ENCODE data around the gene GRIN3B. TPM values are rescaled to one million over a fixed set of nuclear protein-coding genes. Genes with fewer than 3 reads are reported as not detected.

Gene GRIN3B
- total RNA-seq, 1 experiment from 2014 or later, result 0.11 TPM

GRCh38 chr19:1028062-1028926 lies 28.1 kb downstream of the GRIN3B start:
- peak; percentile 64 to 72 for DNase-seq
- Histone ChIP-seq H3F3A (ENCODE audit: insufficient read depth, low read depth) (peaks cover 23% of the 10 kb centered on the region), H3K4me2 (peak overlapping the region; percentile 96), H3K36me3 (ENCODE audit: low read depth) (no peaks in the 10 kb centered on the region), H3K27me3 (ENCODE audit: insufficient read depth, low read depth) (no peaks in the 10 kb centered on the region), H4K20me1 (ENCODE audit: insufficient read depth) (peaks cover 5% of the 10 kb centered on the region; the same call in 1 of the 2 replicates), H3K9me3 (ENCODE audit: insufficient read depth, low read depth) (no peaks in the 10 kb centered on the region), H2AFZ (peak overlapping the region; percentile 78), H3K4me3 (peak overlapping the region; percentile 91), H3K4me1 (replicated peaks; ENCODE audit: insufficient read depth) (peaks cover 9% of the 10 kb centered on the region; the same call in 1 of the 2 replicates), H3K79me2 (ENCODE audit: low read depth) (peaks cover 29% of the 10 kb centered on the region), H3K9me2 (ENCODE audit: insufficient read depth) (no peaks in the 10 kb centered on the region), H3K27ac (peak overlapping the region; percentile 62)
- ChIA-PET CTCF (interaction anchor here (0.7 kb wide), 1 partner anchor 216 kb away, joined by 3 read pairs; no protein-coding TSS in a partner anchor), POLR2A (ENCODE audit: unreplicated experiment) (interaction anchor here (0.6 kb wide), 2 partner anchors 25 to 49 kb away, joined by 3 to 21 read pairs; no protein-coding TSS in a partner anchor)
- intact Hi-C loops (cut with micrococcal nuclease; ENCODE audit: unreplicated experiment), result no loop called here
- no peak for TF ChIP-seq CTCF (conservative IDR thresholded peaks at IDR 0.05)
- TF ChIP-seq EZH2 (IDR thresholded peaks at IDR 0.05; ENCODE audit: low read depth), result no peak
- no TSS peak for BruUV-seq (replicated peaks)

DNA sequence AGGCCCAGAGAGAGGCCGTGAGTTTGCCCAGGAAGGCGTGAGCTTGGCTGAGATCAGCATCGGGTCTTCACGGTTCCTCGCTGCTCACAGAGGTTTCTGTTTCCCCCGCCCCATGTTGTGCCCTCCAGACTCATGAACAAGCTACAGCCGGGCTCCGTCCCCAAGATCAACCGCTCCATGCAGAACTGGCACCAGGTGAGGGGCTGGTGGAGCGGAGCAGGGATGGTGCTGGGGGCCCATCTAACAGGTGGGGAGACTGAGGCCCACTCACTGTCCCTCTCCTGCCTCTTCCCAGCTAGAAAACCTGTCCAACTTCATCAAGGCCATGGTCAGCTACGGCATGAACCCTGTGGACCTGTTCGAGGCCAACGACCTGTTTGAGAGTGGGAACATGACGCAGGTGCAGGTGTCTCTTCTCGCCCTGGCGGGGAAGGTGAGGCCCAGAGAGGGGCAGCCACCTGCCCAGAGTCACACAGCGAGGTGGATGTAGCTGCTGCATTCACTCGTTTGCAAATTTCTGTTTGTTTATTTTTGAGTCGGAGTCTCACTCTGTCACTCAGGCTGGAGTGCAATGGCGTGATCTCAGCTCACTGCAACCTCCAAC lies 32.1 kb downstream of the GRIN3B start:
- Histone ChIP-seq H3K9me2 (ENCODE audit: insufficient read depth) (no peaks in the 10 kb centered on the region), H3K4me3 (no peak overlapping the region), H3K36me3 (ENCODE audit: low read depth) (no peaks in the 10 kb centered on the region), H3K4me1 (replicated peaks; ENCODE audit: insufficient read depth) (0 out of 2 replicates have a peak, but pooled peaks cover 6% of the 10 kb centered on the region), H2AFZ (no peak overlapping the region), H3K27ac (no peak overlapping the region), H3K4me2 (no peak overlapping the region), H3K9me3 (ENCODE audit: insufficient read depth, low read depth) (no peaks in the 10 kb centered on the region), H3K79me2 (ENCODE audit: low read depth) (peaks cover 20% of the 10 kb centered on the region), H3K27me3 (ENCODE audit: insufficient read depth, low read depth) (no peaks in the 10 kb centered on the region), H4K20me1 (ENCODE audit: insufficient read depth) (peaks cover 5% of the 10 kb centered on the region; the same call in 1 of the 2 replicates), H3F3A (ENCODE audit: insufficient read depth, low read depth) (peaks cover 9% of the 10 kb centered on the region; the same call in 1 of the 2 replicates)
- no TSS peak for BruUV-seq (replicated peaks)
- TF ChIP-seq CTCF (conservative IDR thresholded peaks at IDR 0.05), result no peak
- no peak for TF ChIP-seq EZH2 (IDR thresholded peaks at IDR 0.05; ENCODE audit: low read depth)
- ChIA-PET CTCF (no interaction called here), POLR2A (ENCODE audit: unreplicated experiment) (no interaction called here)
- no peak for DNase-seq
- intact Hi-C loops (cut with micrococcal nuclease; ENCODE audit: unreplicated experiment), result no loop called here

GRCh38 chr19:1035998-1036621 lies 35.9 kb downstream of the GRIN3B start:
- H3F3A ChIP-seq (ENCODE audit: insufficient read depth, low read depth), result peaks cover 33% of the 10 kb centered on the region; the same call in 1 of the 2 replicates
- no peak for DNase-seq
- H3K9me3 ChIP-seq (ENCODE audit: insufficient read depth, low read depth), result no peaks in the 10 kb centered on the region
- H3K4me3 ChIP-seq, result no peak overlapping the region
- H3K4me2 ChIP-seq, result no peak overlapping the region
- POLR2A ChIA-PET (ENCODE audit: unreplicated experiment), result interaction anchor here (0.5 kb wide), 1 partner anchor 89 kb away, joined by 11 read pairs; no protein-coding TSS in a partner anchor
- H3K27me3 ChIP-seq (ENCODE audit: insufficient read depth, low read depth), result no peaks in the 10 kb centered on the region
- H3K79me2 ChIP-seq (ENCODE audit: low read depth), result no peaks in the 10 kb centered on the region
- no peaks in the 10 kb centered on the region for H3K36me3 ChIP-seq (ENCODE audit: low read depth)
- intact Hi-C loops (cut with micrococcal nuclease; ENCODE audit: unreplicated experiment), result no loop called here
- TF ChIP-seq CTCF (conservative IDR thresholded peaks at IDR 0.05), result no peak
- no peak for TF ChIP-seq EZH2 (IDR thresholded peaks at IDR 0.05; ENCODE audit: low read depth)
- BruUV-seq (replicated peaks), result no TSS peak
- no peak overlapping the region for H2AFZ ChIP-seq
- peaks cover 6% of the 10 kb centered on the region; the same call in 1 of the 2 replicates for H3K4me1 ChIP-seq (replicated peaks; ENCODE audit: insufficient read depth)
- CTCF ChIA-PET, result no interaction called here
- H3K27ac ChIP-seq, result no peak overlapping the region
- H4K20me1 ChIP-seq (ENCODE audit: insufficient read depth), result no peaks in the 10 kb centered on the region
- H3K9me2 ChIP-seq (ENCODE audit: insufficient read depth), result no peaks in the 10 kb centered on the region

Measured in PC-9 (cell line).